ENCODE measurements around the gene CCDC40.

The CCDC40 gene

GRCh38 chr17:80141463-80142165, 105.2 kb downstream of the CCDC40 start:
- H2AFZ ChIP-seq: no peak overlapping the region
- H3K9ac ChIP-seq: no peak overlapping the region
- H3K4me3 ChIP-seq (ENCODE audit: low read depth, low read length): no peak overlapping the region
- H3K4me2 ChIP-seq (ENCODE audit: low read length): no peak overlapping the region
- peaks cover 17% of the 10 kb centered on the region for H3K79me2 ChIP-seq
- no peaks in the 10 kb centered on the region for H3K27me3 ChIP-seq (ENCODE audit: control insufficient read depth, insufficient read depth, low read length)
- H3K4me1 ChIP-seq: peaks cover 7% of the 10 kb centered on the region
- no peaks in the 10 kb centered on the region for H3K9me3 ChIP-seq (ENCODE audit: control insufficient read depth, low read length)
- no peaks in the 10 kb centered on the region for H3K36me3 ChIP-seq (ENCODE audit: control insufficient read depth, insufficient read depth, low read length)
- TF ChIP-seq, protein P1, sequence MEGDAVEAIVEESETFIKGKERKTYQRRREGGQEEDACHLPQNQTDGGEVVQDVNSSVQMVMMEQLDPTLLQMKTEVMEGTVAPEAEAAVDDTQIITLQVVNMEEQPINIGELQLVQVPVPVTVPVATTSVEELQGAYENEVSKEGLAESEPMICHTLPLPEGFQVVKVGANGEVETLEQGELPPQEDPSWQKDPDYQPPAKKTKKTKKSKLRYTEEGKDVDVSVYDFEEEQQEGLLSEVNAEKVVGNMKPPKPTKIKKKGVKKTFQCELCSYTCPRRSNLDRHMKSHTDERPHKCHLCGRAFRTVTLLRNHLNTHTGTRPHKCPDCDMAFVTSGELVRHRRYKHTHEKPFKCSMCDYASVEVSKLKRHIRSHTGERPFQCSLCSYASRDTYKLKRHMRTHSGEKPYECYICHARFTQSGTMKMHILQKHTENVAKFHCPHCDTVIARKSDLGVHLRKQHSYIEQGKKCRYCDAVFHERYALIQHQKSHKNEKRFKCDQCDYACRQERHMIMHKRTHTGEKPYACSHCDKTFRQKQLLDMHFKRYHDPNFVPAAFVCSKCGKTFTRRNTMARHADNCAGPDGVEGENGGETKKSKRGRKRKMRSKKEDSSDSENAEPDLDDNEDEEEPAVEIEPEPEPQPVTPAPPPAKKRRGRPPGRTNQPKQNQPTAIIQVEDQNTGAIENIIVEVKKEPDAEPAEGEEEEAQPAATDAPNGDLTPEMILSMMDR (IDR thresholded peaks at IDR 0.05): no peak
- no peak overlapping the region for H3K27ac ChIP-seq

DNA sequence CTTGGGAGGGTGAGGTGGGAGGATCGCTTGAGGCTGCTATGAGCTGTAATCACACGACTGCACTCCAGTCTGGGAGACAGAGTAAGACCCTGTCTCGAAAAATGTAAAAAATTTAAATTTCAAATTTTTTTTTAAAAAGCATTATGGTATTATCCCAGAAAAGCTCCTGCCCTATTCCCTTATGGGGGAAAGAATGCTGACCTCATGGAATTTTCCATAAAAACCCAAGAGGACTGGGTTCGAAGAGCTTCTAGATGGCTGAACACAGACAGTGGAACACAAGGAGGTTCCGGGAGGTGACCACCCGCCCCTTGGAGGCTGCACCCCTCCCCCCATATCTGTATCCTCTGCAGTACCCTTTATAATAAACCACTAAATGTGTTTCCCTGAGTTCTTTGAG, 106.5 kb downstream of the CCDC40 start:
- no peak overlapping the region for H3K9ac ChIP-seq
- no peak overlapping the region for H3K4me2 ChIP-seq (ENCODE audit: low read length)
- H3K4me3 ChIP-seq (ENCODE audit: low read depth, low read length): no peak overlapping the region
- peaks cover 19% of the 10 kb centered on the region for H3K79me2 ChIP-seq
- H3K27ac ChIP-seq: no peak overlapping the region
- no peaks in the 10 kb centered on the region for H3K9me3 ChIP-seq (ENCODE audit: control insufficient read depth, low read length)
- H3K36me3 ChIP-seq (ENCODE audit: control insufficient read depth, insufficient read depth, low read length): no peaks in the 10 kb centered on the region
- H3K27me3 ChIP-seq (ENCODE audit: control insufficient read depth, insufficient read depth, low read length): no peaks in the 10 kb centered on the region
- TF ChIP-seq, protein P1 (IDR thresholded peaks at IDR 0.05): no peak
- no peak overlapping the region for H2AFZ ChIP-seq
- H3K4me1 ChIP-seq: peaks cover 7% of the 10 kb centered on the region

- Histone ChIP-seq H3K36me3 (ENCODE audit: control insufficient read depth, insufficient read depth, low read length) (no peaks in the 10 kb centered on the region), H3K9ac (no peak overlapping the region), H3K9me3 (ENCODE audit: control insufficient read depth, low read length) (no peaks in the 10 kb centered on the region), H3K4me1 (peaks cover 7% of the 10 kb centered on the region), H3K4me3 (ENCODE audit: low read depth, low read length) (peak overlapping the region; percentile 92), H3K27me3 (ENCODE audit: control insufficient read depth, insufficient read depth, low read length) (no peaks in the 10 kb centered on the region), H3K79me2 (peaks cover 19% of the 10 kb centered on the region), H2AFZ (no peak overlapping the region), H3K27ac (no peak overlapping the region), H3K4me2 (ENCODE audit: low read length) (peak overlapping the region; percentile 82)
- TF ChIP-seq, protein P1 (IDR thresholded peaks at IDR 0.05): no peak
Observed at GRCh38 chr17:80145076-80146075, 108.9 kb downstream of the CCDC40 start.

DNA sequence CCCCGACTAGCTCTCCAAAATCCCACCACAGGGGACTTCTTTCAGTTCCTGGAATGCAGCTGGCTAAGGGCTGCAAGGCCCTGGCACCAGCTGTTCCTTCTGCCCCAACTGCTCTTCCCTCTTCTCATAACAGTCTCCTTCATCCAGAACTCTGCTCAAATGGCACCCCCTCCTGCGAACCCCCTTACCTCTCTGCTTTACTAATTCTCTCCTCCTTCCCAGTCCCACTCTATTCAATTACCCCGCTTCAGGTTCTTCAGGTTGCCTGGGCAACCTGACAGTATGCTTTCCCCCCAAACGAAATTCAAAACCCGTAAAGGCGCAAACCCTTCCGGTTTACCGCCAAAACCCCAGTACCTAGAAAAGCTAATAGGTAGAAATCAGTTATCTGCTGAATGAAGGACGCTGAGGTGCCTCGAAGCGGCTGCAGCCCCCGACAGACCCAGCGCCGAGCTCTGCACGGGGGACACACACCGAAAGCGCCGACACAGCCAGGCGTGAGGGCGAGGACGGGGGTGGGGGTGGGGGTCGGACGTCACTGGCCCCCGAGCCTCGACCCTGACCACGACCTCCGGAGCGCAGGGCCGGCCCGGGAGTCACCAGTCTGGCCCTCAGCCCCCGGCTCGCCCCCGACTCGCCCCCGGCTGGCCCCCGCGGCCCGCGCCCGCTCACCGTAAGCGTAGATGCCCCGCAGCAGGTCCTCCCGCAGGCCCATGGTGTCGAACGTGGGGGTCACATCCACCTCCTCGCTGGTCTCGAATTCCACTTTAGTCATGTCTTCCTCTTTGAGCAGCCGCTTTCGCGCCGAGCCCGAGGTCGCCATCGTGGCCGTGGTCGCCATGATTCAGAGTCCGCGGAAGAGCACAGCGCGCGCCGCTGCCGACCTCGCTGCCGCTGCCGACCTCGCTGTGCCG, 109.9 kb downstream of the CCDC40 start:
- Histone ChIP-seq H3K9ac (peak overlapping the region; percentile 49), H3K9me3 (ENCODE audit: control insufficient read depth, low read length) (no peaks in the 10 kb centered on the region), H2AFZ (peak overlapping the region; percentile 78), H3K27ac (peak overlapping the region; percentile 76), H3K4me3 (ENCODE audit: low read depth, low read length) (peak overlapping the region; percentile 92), H3K27me3 (ENCODE audit: control insufficient read depth, insufficient read depth, low read length) (no peaks in the 10 kb centered on the region), H3K4me2 (ENCODE audit: low read length) (peak overlapping the region; percentile 82), H3K36me3 (ENCODE audit: control insufficient read depth, insufficient read depth, low read length) (no peaks in the 10 kb centered on the region), H3K79me2 (peaks cover 19% of the 10 kb centered on the region), H3K4me1 (peaks cover 7% of the 10 kb centered on the region)
- TF ChIP-seq, protein P1 (IDR thresholded peaks at IDR 0.05): no peak
